K562 (cell line): ENCODE data around the gene RTF1. TPM values are rescaled to one million over a fixed set of nuclear protein-coding genes. Genes with fewer than 3 reads are reported as not detected.
A peak's percentile ranks its signal among the peaks of the same experiment; 100 is the strongest.

Experiments used
- ATAC-seq: fragments of 200-7000 bp; cut with Tn5 transposase; 3 replicates; pipeline ENCODE4 v1.9.1; 2020; ENCODE audit warnings: moderate library complexity
- BruUV-seq: library from RNA; stranded (reverse); fragments of 400-500 nt; replicated peaks from 2 replicates; lab custom pipeline; 2021; lab: Mats Ljungman, UMichigan
- CTCF ChIA-PET: fragments of 300-600 bp; formaldehyde crosslinking; extraction: SDS; loops from one replicate; lab custom pipeline; 2021; ENCODE audit warnings: low intra/inter-chr PET ratio; lab: Yijun Ruan, JAX
- POLR2A ChIA-PET: fragments of 300-600, 350-650 bp; sonication (Branson Sonifier 250); formaldehyde crosslinking; extraction: SDS; loops from one replicate; lab custom pipeline; 2021; ENCODE audit warnings: antibody characterized with exemption, inconsistent platforms; lab: Yijun Ruan, JAX
- DNase-seq, 4 experiments: peaks; one replicate each; pipeline versions ENCODE4 v3.0.0 to v3.0.0-alpha.2; 2011 to 2018; ENCODE audit warnings: low spot score in 3 of 4, mixed read lengths in 3 of 4; ENCODE audit errors: extremely low read depth in 1 of 4
- FAIRE-seq: peaks from 2 replicates; lab custom pipeline; 2011; peaks lifted over from hg19 to GRCh38; lab: Jason Lieb, UNC
- H2AFZ ChIP-seq: 2 replicates; pipeline ENCODE4 v1.6.0; 2011; ENCODE audit warnings: low read depth, low read length, control low read depth, inconsistent platforms
- H3K27ac ChIP-seq: fragments of 200-600 bp; 3 replicates; pipeline ENCODE4 v1.8.0; 2011; ENCODE audit warnings: low read depth, mild to moderate bottlenecking, control low read depth, inconsistent platforms, low read length, moderate library complexity, mixed read lengths; ENCODE audit errors: extremely low read depth
- H3K27me3 ChIP-seq, 2 experiments: fragments of 300-600 bp in 1 of 2; 2 replicates in 1 of 2; 3 replicates in 1 of 2; pipeline versions ENCODE4 v1.6.0 to v1.8.0; 2011; ENCODE audit warnings: inconsistent platforms in 2 of 2, low read length in 2 of 2, mild to moderate bottlenecking in 1 of 2, mixed read lengths in 1 of 2, moderate library complexity in 1 of 2; ENCODE audit not compliant: control insufficient read depth in 2 of 2, insufficient read depth in 2 of 2
- H3K36me3 ChIP-seq: fragments of 300-600 bp; 3 replicates; pipeline ENCODE4 v1.8.0; 2011; ENCODE audit warnings: mild to moderate bottlenecking, low read length, inconsistent platforms; ENCODE audit not compliant: control insufficient read depth, insufficient read depth
- H3K4me1 ChIP-seq, 2 experiments: fragments of 200-600 bp in 1 of 2; replicated peaks in 1 of 2; 2 replicates in 1 of 2; 3 replicates in 1 of 2; pipeline versions ENCODE4 v1.5.1 to v1.8.0; 2011; ENCODE audit warnings: inconsistent platforms in 2 of 2, low read length in 2 of 2, mild to moderate bottlenecking in 1 of 2, mixed read lengths in 1 of 2, moderate library complexity in 1 of 2; ENCODE audit not compliant: control insufficient read depth in 2 of 2, insufficient read depth in 2 of 2
- H3K4me2 ChIP-seq: 2 replicates; pipeline ENCODE4 v1.6.1; 2011; ENCODE audit warnings: low read length, control low read depth, inconsistent platforms, mixed read lengths; ENCODE audit not compliant: insufficient read depth
- H3K4me3 ChIP-seq: fragments of 200-600 bp; sonication (generic), shearing (Covaris generic); 2 replicates; pipeline ENCODE4 v1.5.1; 2016; ENCODE audit warnings: control low read depth, inconsistent platforms
- H3K79me2 ChIP-seq: fragments of 200-600 bp; 3 replicates; pipeline ENCODE4 v1.8.0; 2011; ENCODE audit warnings: low read length, inconsistent platforms; ENCODE audit not compliant: control insufficient read depth, insufficient read depth
- H3K9ac ChIP-seq, 2 experiments: 2 replicates each; pipeline versions ENCODE4 v1.6.0 to v1.6.1; 2011; ENCODE audit warnings: low read depth in 2 of 2, low read length in 2 of 2, control low read depth in 1 of 2, inconsistent platforms in 1 of 2, mild to moderate bottlenecking in 1 of 2, mixed read lengths in 1 of 2; ENCODE audit not compliant: insufficient read depth in 1 of 2
- H3K9me1 ChIP-seq: one replicate; pipeline ENCODE4 v1.6.0; 2011; ENCODE audit warnings: inconsistent platforms, mild to moderate bottlenecking, low read length, moderate library complexity; ENCODE audit not compliant: control insufficient read depth, insufficient read depth
- H3K9me3 ChIP-seq: replicated peaks from 2 replicates; pipeline ENCODE4 v1.5.1; 2011; ENCODE audit warnings: low read depth, low read length, inconsistent platforms; ENCODE audit not compliant: control insufficient read depth, insufficient read depth
- H4K20me1 ChIP-seq: replicated peaks from 2 replicates; pipeline ENCODE4 v1.6.1; 2011; ENCODE audit warnings: low read length, inconsistent platforms, mixed read lengths; ENCODE audit not compliant: control insufficient read depth, insufficient read depth
- MAFF ChIP-seq: IDR thresholded peaks from 2 replicates; pipeline ENCODE4 v1.6.1; 2012; ENCODE audit warnings: low read length, improper control_type of control experiment
- NFIC ChIP-seq: fragments of 450-650 bp; IDR thresholded peaks from 2 replicates; pipeline ENCODE4 v1.6.1; 2017; ENCODE audit warnings: mild to moderate bottlenecking, inconsistent platforms
- POLR2AphosphoS2 ChIP-seq: IDR thresholded peaks from 2 replicates; pipeline ENCODE4 v1.6.1; 2012; ENCODE audit warnings: low read length, improper control_type of control experiment
- ZNF699 ChIP-seq: fragments of 250-450 bp; sonication (Bioruptor Pico); IDR thresholded peaks from 2 replicates; pipeline ENCODE4 v1.8.0; 2021; ENCODE audit warnings: mild to moderate bottlenecking, moderate library complexity; ENCODE audit not compliant: insufficient replicate concordance
- WGBS: fragments of 100-300 bp; shearing (Covaris generic); methylation state at CpG from one replicate; pipeline ENCODE4 v1.1.6; 2016; ENCODE audit warnings: low coverage, mixed read lengths; ENCODE audit not compliant: insufficient coverage; ENCODE audit errors: missing lambda C conversion rate; 5-methylcytosine and 5-hydroxymethylcytosine counted together
- in situ Hi-C: fragments of 300-500 bp; cut with MboI; formaldehyde crosslinking; loops from 4 replicates; pipeline ENCODE4 v1.15.0; 2018; ENCODE audit warnings: inconsistent platforms, mixed read lengths
- intact Hi-C: fragments of 100-400 bp; cut with micrococcal nuclease; formaldehyde crosslinking; loops from 2 replicates; pipeline ENCODE4 v1.14.2; 2022
- polyA plus RNA-seq, 8 experiments: library from polyadenylated mRNA; depleted of rRNA in 4 of 8; stranded (reverse) in 5 of 8; unstranded in 3 of 8; fragments of >200 nt; fragmentation: Nextera tagmentation in 2 of 8; fragmentation: Illumina TruSeq in 1 of 8; extraction: Ambion mirVana in 2 of 8; extraction: Trizol in 1 of 8; gene quantifications; 2 replicates each; pipeline versions ENCODE4 v1.2.1 to v1.2.3, GENCODE V29; 2011 to 2014; ENCODE audit warnings: inconsistent platforms in 1 of 8, missing spikeins in 1 of 8
- total RNA-seq, 7 experiments: library from RNA; depleted of rRNA in 6 of 7; stranded (reverse); fragments of >200 nt in 6 of 7; fragmentation: Illumina TruSeq in 2 of 7; extraction: Trizol in 2 of 7; gene quantifications; 2 replicates each; pipeline versions ENCODE4 v1.2.1 to v1.2.3, GENCODE V29; 2011 to 2021; ENCODE audit warnings: low replicate concordance in 1 of 7
- TF ChIP-seq, protein P1 (sequence below): fragments of 450-650 bp; formaldehyde crosslinking; IDR thresholded peaks from 2 replicates; pipeline ENCODE4 v1.4.0; 2020; ENCODE audit warnings: mild to moderate bottlenecking, moderate library complexity

Gene RTF1
- total and polyA plus RNA-seq, 9 of the 15 experiments (the other 6 are each of a cell fraction or from before 2014, with no cell fraction given): 7.6 to 69.5 (median 31.5) TPM

DNA sequence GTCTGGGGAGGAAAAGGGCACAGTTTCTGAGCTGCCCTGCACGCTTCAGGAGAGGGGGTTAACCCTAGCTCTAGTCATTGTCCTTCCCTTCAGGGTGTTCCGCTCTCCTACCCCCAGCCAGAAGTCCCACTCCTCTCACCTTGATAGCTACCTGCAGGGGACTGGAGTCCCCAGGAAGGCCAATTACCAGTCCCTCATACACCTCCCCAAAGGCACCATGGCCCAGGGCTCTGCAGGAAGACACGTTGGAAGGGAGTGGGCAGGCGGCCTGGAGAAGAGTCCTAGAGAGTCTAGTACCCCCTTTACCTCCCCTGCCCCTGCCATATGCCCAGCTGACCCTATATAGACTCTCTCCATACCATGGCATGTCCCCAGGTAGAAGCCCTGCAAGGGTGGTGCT lies 88.9 kb downstream of the RTF1 start:
- no peak for FAIRE-seq

More for the DNA sequence above, 88.9 kb downstream of the RTF1 start:
- CTCF ChIA-PET: no interaction called here
- DNase-seq: no peak
- Histone ChIP-seq H3K9me1 (no peaks in the 10 kb centered on the region), H3K4me3 (no peak overlapping the region), H3K4me2 (no peak overlapping the region), H3K4me1 (no peaks in the 10 kb centered on the region; a peak in 3 of 5 replicates), H3K27me3 (no peaks in the 10 kb centered on the region)
- intact Hi-C loops: no loop called here
- WGBS: 48% methylated on average over 4 of the region's 4 CpGs
- ATAC-seq: peak; percentile 10
- TF ChIP-seq NFIC (peak; percentile 65; the same call in 1 of the 2 replicates), POLR2AphosphoS2 (0 out of 2 replicates have a peak, but pooled peaks have one; percentile 5), MAFF (no peak), ZNF699 (CRISPR knock-in tag) (no peak)
- TF ChIP-seq, protein P1, sequence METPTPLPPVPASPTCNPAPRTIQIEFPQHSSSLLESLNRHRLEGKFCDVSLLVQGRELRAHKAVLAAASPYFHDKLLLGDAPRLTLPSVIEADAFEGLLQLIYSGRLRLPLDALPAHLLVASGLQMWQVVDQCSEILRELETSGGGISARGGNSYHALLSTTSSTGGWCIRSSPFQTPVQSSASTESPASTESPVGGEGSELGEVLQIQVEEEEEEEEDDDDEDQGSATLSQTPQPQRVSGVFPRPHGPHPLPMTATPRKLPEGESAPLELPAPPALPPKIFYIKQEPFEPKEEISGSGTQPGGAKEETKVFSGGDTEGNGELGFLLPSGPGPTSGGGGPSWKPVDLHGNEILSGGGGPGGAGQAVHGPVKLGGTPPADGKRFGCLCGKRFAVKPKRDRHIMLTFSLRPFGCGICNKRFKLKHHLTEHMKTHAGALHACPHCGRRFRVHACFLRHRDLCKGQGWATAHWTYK: no peak
- TF ChIP-seq, all 486 proteins: peak for 2
- in situ Hi-C loops: no loop called here
- Histone ChIP-seq H3K79me2 (no peaks in the 10 kb centered on the region), H4K20me1 (no peaks in the 10 kb centered on the region), H3K27ac (no peak overlapping the region), H3K36me3 (peaks cover 24% of the 10 kb centered on the region; the same call in 2 of the 3 replicates), H2AFZ (no peak overlapping the region), H3K9me3 (no peaks in the 10 kb centered on the region), H3K9ac (no peak overlapping the region; a peak in 1 of 4 replicates)
- no TSS peak for BruUV-seq
- POLR2A ChIA-PET: interaction anchor here (0.6 to 1.3 kb wide), 4 partner anchors 14 to 559 kb away, joined by 3 read pairs; no protein-coding TSS in a partner anchor
